ENCODE data around the gene H19. TPM values are rescaled to one million over a fixed set of nuclear protein-coding genes. Genes with fewer than 3 reads are reported as not detected.

The H19 gene
- total RNA-seq, 1 donor from 2014 or later: 539 TPM

DNA sequence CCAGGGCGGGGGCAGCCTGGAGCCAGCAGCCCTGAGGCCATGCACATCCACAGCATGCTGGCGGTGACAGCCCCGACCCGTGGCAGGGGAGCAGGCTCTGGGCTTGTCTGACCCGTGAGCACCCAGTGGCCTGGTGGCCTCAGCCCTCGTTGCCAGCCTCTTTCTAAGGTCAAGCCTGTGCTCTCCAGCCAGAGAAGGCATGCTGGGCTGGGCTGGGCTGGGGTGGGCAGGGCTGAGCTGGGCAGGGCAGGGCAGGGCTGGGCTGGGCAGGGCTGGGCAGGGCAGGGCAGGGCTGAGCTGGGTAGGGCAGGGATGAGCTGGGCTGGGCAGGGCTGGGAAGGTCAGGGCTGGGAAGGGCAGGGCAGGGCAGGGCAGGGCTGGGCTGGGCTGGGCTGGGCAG lies 10.6 kb downstream of the H19 start:
- Histone ChIP-seq H3K4me3 (no peak overlapping the region), H3K36me3 (no peaks in the 10 kb centered on the region), H3K27me3 (no peaks in the 10 kb centered on the region), H3K9me3 (no peaks in the 10 kb centered on the region), H3K4me1 (no peaks in the 10 kb centered on the region), H3K27ac (no peak overlapping the region)
- intact Hi-C loops (cut with DNase I): no loop called here
- no peak for DNase-seq (ENCODE audit: low spot score in 2 of 2)
- TF ChIP-seq, protein P1, sequence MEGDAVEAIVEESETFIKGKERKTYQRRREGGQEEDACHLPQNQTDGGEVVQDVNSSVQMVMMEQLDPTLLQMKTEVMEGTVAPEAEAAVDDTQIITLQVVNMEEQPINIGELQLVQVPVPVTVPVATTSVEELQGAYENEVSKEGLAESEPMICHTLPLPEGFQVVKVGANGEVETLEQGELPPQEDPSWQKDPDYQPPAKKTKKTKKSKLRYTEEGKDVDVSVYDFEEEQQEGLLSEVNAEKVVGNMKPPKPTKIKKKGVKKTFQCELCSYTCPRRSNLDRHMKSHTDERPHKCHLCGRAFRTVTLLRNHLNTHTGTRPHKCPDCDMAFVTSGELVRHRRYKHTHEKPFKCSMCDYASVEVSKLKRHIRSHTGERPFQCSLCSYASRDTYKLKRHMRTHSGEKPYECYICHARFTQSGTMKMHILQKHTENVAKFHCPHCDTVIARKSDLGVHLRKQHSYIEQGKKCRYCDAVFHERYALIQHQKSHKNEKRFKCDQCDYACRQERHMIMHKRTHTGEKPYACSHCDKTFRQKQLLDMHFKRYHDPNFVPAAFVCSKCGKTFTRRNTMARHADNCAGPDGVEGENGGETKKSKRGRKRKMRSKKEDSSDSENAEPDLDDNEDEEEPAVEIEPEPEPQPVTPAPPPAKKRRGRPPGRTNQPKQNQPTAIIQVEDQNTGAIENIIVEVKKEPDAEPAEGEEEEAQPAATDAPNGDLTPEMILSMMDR (IDR thresholded peaks at IDR 0.05): no peak

DNA sequence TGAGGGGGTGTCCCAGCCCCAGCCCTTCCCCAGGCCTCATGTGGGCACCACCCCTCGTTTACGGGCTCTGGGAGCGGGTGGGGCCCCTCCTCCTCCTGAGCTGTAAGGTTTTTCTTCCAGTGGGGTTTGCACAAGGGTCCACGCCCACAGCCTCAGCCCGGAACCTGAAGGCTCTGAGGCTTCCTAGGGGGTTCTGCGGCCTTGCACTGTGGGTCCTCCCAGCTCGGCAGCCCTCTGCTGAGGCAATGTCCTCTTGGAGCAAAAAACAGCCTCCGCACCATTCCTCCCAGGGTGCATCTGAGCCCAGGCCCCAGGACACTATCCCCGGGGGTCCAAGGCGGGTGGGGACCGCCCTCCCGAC lies 14.1 kb downstream of the H19 start:
- DNase-seq (ENCODE audit: low spot score in 2 of 2): no peak
- no peaks in the 10 kb centered on the region for H3K27me3 ChIP-seq
- H3K27ac ChIP-seq: no peak overlapping the region
- H3K36me3 ChIP-seq: no peaks in the 10 kb centered on the region
- no peak overlapping the region for H3K4me3 ChIP-seq
- H3K4me1 ChIP-seq: no peaks in the 10 kb centered on the region
- intact Hi-C loops (cut with DNase I): no loop called here
- H3K9me3 ChIP-seq: no peaks in the 10 kb centered on the region
- TF ChIP-seq, protein P1 (IDR thresholded peaks at IDR 0.05): no peak

DNA sequence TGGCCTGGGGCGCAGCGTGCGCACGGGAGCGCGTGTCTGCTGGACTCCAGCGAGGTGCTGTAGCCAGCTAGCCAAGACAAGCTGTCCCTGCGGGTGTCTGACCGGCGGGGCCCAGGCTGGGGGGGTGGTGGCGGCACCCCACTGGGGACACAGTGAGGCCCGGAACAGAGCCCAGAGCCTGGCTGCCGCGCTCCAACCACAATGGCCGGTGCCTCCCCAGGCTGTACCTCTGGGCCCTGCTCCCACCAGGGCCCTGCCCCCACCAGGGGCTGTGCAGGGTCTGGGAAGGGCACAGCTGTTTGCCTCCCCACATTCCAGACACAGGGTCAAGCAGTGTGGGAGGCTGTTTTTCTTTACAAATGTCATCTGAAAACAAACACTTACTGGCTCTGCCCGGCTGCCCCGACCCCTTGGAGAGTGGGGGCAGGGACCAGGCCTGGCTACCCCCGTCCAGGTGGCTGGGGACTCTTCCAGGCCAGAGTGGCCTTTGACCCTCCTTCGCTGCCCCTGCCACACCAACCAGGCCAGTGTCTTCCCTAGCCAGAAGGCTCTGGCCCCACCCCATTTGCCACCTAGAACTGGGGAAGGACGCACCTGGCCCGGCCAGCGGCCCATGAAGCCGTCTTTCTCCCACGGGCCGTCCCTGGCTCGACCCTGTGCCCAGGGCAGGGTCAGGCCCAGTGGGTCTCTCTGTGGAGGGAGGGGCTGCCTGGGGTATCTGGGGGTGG lies 14.6 kb downstream of the H19 start:
- TF ChIP-seq, protein P1 (IDR thresholded peaks at IDR 0.05): no peak
- no peak for DNase-seq (ENCODE audit: low spot score in 2 of 2)
- no peaks in the 10 kb centered on the region for H3K36me3 ChIP-seq
- H3K4me1 ChIP-seq: no peaks in the 10 kb centered on the region
- no peak overlapping the region for H3K4me3 ChIP-seq
- intact Hi-C loops (cut with DNase I): no loop called here
- H3K9me3 ChIP-seq: no peaks in the 10 kb centered on the region
- H3K27ac ChIP-seq: no peak overlapping the region
- H3K27me3 ChIP-seq: no peaks in the 10 kb centered on the region

DNA sequence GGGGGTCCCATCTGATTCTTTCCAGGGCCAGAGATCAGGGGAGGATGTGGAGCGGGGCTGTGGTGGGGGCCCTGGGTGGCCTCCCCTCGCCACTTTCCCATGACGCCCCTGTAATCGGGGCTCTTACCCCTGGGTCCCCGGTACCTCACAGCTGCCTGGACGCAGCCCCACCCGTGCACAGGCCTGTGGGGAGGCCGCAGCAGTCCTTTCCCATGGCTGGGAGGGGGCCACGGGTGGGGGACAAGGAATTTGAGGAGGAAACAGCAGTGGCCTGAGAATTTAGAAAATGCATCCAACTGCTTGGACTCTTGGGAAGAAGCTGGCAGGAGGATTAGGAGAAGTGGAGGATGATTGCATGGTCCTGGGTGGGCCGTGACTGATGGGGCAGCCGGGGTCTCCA lies 18.0 kb downstream of the H19 start:
- Histone ChIP-seq H3K36me3 (no peaks in the 10 kb centered on the region), H3K4me1 (no peaks in the 10 kb centered on the region), H3K4me3 (no peak overlapping the region), H3K27me3 (no peaks in the 10 kb centered on the region), H3K27ac (no peak overlapping the region), H3K9me3 (no peaks in the 10 kb centered on the region)
- TF ChIP-seq, protein P1 (IDR thresholded peaks at IDR 0.05): no peak
- intact Hi-C loops (cut with DNase I): no loop called here
- no peak for DNase-seq (ENCODE audit: low spot score in 2 of 2)

DNA sequence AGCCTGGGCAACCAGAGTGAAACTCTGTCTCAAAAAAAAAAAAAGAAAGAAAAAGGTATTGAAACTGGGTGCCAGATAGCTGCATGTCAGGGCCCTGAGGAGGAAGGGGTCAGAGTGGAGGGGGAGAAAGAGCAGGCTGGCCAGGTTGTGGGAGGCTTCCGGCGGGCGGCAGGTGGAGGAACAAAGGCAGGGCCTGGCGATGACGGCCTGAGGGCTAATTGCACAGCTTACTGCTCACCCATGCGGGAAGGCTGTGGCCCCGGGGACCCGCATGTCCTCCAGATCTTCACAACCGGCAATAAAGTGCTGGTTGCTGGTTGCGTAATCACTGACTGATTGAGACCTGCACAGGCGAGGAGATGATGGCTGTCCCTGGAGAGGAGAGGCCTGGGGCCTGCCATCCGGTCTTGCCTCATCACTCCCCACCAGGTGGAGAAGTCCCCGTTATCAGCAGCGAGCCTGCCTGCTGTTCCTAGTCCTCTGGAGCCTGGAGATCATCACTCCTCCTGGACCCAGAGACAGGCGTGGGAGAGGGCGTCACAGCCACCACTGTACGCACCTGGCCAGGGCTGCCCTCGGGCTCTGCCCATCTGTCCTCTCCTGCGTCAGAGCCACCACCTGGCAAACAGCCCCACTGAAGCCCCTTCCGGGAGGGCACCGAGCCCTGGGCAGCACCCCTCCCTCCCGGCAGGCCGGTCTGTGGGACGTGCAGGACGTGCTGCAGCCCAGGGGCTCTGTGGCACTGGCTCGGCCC lies 18.7 kb downstream of the H19 start:
- no peaks in the 10 kb centered on the region for H3K36me3 ChIP-seq
- no peak overlapping the region for H3K27ac ChIP-seq
- no peaks in the 10 kb centered on the region for H3K27me3 ChIP-seq
- DNase-seq (ENCODE audit: low spot score in 2 of 2): no peak
- no peak overlapping the region for H3K4me3 ChIP-seq
- TF ChIP-seq, protein P1 (IDR thresholded peaks at IDR 0.05): no peak
- intact Hi-C loops (cut with DNase I): no loop called here
- no peaks in the 10 kb centered on the region for H3K9me3 ChIP-seq
- no peaks in the 10 kb centered on the region for H3K4me1 ChIP-seq
